HS-5 (cell line): Measurements from ENCODE around the gene LTBP2.

ENCODE experiments used
- DNase-seq: peaks from one replicate; pipeline ENCODE4 v3.0.0-alpha.2; 2012; ENCODE audit warnings: low read depth

The LTBP2 gene

DNA sequence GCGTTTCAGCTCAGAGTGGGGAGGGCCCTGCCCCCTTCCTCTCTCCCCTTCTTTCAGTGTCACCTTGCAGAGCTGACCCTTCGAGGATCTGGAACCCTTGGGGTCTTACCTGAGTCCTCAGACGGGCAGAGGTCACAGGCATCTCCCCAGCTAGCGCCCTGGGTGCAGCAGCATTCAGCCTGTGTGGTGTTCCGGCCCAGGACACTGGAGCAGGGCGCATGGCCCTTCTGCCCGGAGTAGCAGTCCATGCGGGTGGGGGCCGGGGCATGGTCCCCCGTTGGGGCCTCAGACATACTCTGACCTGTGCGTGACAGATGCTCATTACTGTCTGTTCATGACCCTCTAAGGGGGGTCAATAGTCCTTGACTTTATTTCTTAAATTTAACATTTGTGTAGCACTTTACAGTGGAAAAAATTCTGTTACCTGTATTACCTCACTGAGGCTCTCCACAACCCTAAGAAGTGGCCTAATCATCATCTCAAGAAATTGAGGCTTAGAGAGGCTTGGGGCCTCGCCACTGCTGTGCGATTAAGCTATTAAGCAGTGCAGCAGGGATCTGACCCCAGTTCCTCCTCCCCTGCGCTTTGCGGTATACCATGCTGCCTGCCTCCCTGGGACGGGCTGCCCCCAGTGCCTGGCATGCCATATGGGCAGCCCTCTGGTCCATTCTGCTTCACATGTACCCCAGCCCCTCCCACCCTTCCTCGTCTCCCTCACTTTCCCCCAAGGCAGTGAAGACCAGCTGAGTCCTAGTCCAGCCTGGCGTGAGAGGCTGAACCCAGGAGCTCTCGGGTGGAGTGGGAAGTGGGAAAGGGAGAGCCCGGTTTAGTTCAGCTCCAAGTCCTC lies 106.9 kb downstream of the LTBP2 start:
- no peak for DNase-seq

DNA sequence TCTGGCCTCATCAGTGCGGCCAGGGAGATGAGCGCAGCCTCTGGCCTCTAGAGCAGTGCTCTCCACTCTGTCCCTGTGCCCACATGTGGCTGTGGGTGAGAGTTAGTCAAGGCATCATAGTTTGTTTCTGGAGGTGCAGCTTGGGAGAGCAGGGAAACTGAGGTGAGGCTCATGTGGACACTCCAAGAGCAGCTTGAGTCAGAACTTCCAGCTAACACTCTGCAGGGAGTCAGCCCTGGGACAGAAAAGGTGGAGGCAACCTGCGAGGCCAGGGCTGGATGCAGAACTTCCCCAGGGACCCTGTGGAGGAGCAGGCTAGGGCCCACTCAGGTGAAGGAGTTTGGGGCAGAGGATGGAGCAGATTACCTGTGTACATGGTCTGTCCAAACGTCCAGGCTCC lies 107.6 kb downstream of the LTBP2 start:
- DNase-seq, result no peak

DNA sequence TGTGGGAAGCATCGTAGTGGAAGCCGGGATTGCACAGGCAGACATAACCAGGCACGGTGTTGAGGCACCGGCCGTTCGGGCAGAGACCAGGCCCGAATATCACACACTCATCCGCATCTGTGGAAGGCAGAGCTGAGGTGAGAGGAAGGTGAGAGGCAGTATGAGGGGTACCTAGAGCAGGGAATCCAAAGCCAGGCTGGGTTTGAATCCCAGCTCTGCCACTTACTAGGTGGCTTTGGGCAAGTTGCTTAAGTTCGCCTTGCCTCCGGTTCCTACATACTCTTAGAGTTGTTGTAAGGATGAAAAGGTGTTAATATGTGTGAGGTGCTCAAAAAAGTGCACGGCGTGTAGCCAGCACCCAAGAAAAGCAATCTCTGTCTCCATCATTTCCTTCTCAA lies 108.1 kb downstream of the LTBP2 start:
- no peak for DNase-seq

DNA sequence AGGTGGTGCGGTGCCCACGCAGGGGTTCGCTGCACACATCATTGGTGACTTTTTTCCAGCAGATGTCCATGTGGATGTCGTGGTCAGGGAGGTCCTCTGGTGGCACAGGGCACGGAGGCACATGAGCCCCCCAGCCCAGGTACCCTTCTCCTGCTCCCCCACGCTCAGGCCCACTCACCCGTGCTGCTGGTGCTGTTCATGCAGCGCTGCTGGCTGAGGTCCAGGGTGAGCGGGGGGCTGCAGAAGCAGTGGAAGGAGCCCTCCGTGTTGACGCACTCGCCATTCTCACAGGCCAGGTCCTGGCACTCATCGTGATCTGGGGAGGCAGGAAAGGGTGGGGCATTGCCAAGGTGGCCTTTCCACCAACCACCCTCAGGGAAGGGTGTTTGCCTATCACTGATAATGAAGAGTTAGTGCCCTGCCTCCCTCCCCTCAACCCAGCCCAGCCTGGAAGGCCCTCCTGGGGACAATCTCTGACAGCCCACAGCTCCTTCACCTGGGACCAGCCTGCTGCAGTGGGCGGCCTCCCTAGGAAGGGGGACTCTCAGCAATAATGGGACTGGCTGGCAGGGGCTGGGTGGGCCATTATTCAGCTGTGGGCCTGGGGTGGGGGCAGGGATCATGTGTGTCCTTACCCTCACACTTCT lies 108.6 kb downstream of the LTBP2 start:
- DNase-seq, result no peak

DNA sequence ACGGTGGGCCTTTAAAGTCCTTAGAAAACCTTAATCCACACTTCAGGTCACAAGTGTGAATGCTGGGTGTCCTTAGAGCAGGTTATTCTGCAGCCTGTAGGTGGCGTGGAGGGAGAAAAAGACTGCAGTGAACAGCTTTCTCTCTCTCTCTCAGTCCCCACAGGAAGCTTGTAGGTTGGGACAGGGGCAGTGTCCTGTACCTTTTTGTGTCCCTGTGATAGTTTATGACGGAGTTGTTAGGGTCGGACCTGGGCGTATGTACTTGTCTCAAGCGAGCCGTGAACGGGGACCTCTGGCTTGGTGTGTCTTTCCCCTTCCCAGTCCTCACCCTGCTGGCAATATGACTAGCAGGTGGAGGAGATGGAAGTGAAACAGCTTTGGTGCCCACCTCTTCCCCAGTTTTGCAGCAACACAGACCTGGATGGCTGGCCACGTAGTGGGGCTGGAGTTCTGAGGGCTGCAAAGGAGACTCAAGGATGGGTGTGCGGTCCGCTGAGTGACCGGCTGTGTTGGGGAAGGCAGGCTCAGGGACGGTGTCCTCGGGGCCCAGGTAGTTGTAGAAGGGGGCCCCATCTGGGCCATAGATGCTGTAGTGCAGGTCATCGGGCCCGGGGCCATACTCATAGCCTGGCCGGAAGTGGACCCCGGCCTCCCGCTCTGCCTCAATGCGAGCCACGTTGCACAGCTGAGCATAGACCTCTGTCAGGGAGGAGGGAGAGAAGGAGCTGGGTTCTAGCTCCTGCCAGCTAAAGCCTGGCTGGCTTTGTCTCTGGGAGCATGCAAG lies 109.6 kb downstream of the LTBP2 start:
- no peak for DNase-seq

DNA sequence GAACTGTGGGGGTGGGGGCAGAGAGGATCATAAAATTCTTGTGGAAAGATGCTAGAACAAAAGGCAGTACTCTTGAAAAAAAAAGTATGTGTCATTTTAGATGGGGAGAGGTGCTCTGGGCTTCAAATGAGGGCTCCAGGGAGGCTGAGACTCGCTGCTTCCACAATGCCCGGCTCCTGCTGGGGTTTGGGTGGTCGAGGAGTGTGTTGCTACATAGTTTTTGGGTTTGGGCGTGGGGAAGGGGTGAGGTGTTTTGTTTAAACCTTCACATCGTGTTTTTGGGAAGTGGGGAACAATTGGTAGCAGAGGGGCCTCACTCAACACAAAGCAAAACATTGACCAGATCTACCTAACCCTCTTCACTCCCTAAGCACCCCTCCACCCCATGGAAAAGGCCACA lies 110.3 kb downstream of the LTBP2 start:
- DNase-seq, result no peak

DNA sequence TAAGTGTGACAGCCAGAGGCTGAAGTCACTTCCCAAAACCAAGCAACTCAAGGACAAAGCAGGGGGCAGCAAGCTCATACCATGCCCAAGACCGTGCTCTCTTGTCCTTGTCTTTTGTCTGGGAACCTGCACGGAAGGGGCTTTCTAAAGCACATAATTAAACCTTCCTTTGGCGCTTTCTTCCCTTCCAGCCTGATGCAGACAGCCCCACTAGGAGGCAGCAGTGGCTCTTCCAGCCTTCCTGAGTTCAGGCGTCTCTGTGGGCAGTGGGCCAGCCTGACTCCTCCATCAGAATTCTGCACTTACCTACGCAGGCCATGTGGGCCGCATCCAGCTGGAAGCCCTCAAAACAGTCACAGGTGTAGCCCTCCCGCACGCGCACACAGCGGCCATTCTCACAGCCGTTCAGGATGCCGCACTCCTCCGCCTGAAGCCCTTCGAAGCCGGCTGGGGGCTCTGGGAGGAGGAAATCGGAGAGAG lies 110.9 kb downstream of the LTBP2 start:
- no peak for DNase-seq

DNA sequence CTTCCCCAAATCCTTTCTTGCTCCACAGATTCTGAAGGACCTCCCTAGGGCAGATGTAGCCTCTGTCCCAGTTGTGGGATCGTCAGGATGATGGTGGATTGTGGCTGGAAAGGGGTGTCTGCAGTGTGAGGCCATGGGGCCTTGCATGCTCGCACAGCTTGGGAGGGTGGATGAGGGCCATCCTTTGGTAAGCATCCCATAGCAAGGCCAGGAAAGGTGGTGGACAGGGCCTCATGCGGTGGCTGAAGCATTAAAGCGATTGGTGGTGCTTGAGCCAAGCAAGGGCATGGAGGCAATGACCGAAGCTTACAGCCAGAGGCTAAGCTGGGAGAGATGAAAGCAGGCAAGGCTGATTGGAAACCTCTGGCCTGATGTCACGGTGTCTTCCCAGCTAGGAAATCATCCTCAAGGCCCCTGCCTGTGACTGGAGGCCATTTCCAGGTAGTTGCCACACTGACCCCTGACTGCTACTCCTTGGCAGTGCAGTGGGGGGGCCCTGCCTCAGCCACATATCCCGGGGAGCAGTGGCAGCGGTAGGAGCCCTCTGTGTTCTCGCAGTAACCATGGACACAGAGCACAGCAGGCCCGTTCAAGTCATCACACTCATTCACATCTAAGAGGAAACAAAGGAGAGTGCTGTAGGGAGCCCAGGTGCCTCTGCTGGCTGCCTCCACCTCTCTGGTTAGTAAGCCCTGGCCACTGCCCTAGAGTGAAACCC lies 111.5 kb downstream of the LTBP2 start:
- DNase-seq, result no peak

DNA sequence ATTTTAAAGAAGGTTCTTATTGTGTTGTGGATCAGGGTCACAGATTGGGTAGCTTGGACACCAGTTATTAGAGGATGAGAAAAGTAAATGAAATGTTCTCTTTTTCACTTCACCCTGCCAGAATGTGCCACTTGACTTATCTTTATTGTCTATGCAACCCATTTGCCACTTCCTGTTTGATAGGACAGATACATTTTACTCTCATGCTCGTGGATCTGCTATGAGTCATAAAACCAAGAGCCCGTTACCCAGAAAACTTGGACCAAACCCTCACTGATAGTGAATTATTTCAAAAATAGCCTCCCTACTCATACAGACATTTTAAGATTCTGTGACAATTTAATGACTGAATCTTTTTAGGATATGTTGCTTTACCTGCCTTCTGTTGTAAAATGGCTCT lies 116.7 kb downstream of the LTBP2 start:
- no peak for DNase-seq

DNA sequence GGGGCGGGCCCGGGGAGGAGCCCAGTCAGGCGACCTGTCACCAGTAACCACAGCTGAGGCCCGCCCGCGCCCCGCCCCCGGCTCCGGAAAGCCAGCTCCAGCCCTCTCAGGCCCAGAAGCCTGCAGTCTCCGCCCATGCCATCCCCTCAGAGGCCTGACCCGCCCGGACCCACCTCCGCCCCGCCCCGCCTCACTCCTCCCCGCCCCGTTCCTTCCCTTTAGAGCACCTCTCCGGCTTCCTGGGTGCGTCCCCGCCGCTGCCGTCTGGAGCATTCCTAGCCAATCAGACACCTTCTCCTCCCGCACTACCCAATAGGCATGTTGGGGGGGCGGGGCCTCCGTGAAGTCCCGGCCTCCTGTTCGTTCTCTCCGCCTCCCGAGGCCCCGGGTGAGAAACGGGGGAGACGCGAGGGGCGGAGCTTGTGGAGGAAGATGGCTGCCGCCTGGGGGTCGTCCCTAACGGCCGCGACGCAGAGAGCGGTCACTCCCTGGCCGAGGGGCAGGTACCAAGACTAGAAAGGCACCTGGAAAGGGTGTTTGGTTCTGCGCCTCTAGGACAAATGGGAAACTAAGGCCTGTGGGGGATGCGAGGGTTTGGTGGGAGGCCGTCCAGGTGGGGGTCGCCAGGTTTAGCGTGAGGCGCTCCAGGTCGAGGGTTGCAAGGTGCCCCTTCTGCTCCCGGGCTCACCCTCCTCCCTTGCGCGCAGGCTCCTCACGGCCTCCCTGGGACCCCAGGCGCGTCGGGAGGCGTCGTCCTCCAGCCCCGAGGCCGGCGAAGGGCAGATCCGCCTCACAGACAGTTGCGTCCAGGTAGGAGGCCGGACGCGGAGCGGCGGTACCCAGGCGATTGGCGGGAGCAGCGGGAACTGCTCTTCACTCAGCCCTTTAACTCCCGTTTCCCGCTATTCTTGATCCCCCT lies 118.4 kb downstream of the LTBP2 start, which contains the start of gene ISCA2:
Gene ISCA2 (plus strand): TSS at position 423 of the 919 bp plus-strand sequence. CDS start 10 bp downstream, at position 433.
- peak; percentile 90 for DNase-seq

DNA sequence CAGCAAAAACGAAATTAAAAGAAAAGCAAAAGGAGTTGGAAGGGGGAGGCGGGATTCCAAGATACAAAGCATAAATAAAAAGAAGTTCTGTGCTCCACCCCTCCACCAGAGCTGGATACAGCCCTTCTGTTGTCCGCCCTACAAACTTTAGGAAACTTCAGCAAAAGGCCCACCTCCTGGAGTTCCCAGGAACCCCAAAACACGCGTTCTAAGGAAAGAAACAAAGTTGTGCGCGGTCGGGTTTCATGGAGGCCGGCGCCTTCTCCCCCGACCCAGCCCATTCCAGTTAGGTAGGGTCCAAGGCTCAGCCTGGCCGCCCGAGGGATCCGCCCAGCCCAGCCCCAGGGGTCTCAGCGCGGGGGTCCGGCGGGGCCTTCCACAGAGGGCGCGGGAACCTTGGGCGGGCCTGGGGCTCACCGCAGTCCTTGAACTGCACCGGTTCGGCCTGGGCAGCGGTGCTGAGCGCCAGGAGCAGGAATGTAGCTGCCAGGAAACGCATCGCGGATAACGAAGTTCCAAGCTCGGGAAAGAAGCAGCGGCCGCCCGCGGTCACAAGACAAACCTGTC lies 119.2 kb downstream of the LTBP2 start, which contains the start of gene NPC2:
Gene NPC2 (minus strand): TSS at position 530 of the 567 bp plus-strand sequence. CDS start 31 bp downstream, at position 499.
- DNase-seq, result no peak

DNA sequence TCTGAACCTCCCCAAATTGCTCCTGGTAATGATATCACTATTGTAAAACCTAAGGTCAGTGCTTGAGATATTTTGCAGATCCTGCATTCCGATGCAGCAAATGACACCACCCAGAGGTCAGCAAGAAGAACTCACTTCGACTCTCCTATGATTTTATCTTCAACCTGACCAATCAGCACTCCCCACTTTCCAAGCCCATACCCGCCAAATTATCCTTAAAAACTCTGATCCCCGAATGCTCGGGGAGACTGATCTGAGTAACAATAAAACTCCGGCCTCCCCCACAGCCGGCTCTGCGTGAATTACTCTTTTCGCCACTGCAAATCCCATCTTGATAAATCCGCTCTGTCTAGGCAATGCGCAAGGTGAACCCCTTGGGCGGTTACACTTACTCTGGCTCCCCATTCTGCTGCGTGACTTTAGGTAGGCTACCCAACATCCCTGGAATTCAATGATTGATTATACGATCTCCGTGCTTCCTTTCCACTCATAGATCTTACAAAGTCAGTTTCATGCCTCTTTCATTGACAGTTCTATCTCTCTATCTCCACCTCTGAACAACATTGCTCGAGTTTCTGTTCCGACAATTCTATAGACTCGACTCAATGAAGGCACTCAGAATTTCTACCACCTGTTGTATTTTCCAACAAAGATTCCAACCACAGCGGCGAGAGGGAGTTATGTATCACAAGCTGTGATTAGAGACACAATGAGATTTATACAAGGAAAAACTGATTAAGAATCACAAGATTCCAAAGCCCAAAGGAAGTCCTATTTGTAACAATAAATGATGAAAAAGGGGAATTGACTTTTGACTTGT lies 119.9 kb downstream of the LTBP2 start:
- no peak for DNase-seq

DNA sequence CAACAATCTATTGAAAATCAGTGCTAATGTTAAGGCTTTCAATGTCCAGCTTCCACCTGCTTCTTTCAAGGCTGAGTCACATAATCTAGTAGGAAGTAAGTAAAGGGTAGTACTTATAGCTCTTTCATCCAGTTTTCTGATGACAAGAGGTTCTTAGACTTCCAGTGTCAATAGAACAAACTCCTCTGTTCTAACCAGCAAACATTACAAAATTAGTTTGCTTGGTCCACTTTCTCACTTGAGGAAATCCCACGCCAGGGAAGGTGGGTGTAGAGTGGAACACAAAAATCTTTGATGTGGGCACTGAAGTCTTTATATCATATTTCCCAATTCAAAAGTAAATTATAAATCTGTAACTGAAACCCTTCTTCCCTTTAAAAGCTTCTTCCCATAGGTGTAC lies 121.6 kb downstream of the LTBP2 start:
- DNase-seq, result no peak

DNA sequence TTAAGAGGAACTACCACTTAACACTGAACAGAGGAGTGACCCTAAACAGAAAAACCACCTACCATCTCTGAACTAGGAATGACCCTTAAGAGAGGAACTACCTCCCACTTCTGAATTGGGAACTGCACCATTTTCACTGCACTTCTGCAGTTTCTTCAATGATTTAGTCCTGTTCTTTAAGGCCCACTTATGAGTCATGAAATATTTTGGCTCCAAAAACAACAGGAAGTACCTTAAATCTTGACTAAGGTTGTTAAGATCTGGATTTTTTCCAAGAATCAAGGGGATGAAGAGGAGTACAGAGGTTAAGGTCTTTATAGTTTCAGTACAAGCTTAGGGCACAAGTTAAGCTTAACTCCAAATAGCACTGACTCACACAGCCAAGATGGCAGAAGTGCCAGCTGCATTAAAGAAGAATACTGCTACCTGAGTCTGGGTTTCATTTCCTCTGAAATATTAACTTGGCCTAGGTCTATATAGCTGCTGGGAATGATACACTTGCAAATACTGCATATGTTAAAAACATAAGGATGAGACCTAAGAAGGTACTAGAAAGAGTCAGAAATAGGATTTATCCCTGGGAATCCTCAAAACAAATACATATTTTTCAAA lies 123.1 kb downstream of the LTBP2 start:
- DNase-seq, result peak; percentile 65

DNA sequence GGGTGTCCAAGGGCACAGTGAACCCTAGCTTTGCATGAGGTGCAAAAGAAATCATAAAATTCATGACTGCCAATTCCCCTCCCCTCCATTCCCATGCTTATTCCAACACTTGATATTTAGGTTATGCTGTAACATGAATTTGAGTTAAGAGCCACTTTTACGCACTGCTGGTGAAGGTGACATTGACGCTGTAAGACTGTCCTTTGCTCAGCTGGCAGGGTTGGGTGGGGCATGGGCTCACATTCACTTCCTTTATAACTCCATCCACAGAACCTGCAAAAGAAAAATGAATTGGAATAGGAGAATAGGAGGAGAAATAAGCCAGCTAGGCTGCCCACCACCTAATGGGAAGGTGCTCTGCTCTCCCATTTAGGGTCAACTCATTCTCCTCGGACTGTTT lies 125.9 kb downstream of the LTBP2 start:
- no peak for DNase-seq

DNA sequence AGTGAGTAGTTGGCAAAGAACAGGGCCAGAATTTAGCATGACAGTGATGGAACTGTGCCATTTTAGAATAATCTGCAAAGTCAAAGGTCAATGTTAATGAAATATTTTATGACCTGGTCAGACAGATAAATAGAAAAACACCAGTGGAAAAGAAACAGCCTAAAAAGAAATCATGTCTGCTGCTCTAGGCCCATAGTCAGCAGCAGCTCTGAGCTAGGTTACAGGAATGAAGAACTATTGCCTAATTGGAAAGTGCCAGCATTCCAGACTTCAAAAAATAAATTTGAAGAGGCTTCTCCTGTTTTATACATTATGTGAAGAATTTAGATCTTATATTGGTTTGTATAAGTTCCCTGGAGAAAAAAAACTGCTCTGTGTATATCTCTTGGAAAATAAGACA lies 128.7 kb downstream of the LTBP2 start:
- DNase-seq, result no peak

DNA sequence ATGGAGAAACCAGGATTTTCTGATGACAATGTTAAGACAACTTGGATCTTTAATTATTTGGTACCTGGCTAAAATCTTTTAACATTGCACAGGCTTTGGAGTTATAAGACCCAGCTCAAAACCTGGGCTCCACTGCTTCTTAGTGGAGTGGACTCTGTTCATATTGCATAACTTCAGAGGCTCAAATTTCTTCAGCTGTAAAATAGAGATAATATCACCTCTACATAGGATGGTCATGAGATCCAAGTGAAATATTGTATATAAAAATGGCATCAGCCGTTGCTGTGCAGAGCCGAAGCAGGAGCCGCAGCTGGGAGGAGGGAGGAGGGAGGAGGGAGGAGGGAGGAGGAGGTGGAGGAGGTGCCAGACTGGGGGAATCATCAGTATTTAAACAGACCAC lies 129.5 kb downstream of the LTBP2 start:
- DNase-seq, result no peak

DNA sequence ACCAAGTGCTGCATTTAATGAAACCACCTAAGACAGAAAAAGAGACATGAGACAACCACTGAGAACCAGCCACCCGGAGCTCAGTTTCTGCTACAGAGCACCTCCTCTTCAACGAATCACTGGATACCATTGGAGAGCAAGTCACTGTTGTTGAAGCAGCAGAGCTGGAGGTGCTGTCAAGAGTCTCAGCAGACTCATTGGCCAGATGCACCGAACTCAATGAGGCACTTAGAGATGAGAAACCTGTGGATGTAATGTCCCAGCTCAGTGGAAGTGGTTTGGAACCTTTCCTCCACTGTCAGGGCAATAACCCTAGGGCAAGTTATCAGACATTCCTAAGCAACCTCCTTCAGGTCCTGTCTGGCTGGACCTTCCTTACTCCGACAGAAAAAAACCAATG lies 132.0 kb downstream of the LTBP2 start:
- DNase-seq, result no peak

DNA sequence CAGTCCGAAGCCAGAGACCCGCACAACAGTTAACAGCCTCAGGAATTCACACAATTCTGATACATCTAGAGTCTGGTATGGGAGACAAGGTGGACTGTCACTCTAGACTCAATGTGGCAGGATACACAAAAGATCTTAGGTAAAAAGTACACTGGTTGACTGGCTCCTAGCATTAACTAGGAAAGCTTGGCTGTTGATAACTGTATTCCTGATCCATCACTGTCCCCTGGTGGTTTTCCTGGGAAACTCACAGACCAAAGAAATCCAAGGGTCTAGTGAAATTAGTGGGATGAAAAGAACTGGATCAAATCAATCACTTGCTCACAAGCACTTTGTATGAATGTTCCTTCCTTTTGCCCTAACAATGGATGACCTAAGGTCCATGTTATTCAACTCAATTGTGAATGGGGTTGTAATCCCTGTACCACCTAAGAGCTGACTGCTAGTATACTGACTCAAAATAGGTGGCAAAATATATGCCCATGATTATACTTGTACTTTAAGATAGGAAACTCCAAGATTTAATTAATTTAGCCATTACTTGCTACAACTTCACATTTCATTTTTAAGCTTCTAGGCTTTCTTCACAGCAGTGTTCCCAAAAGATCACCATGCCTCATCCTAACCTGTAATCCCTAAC lies 132.9 kb downstream of the LTBP2 start:
- DNase-seq, result no peak
